ENCODE measurements around the gene LMO7. TPM values are rescaled to one million over a fixed set of nuclear protein-coding genes. Genes with fewer than 3 reads are reported as not detected.

The LMO7 gene
- total and polyA plus RNA-seq, 10 donors = 2.2 to 15.5 (median 8.2) TPM

DNA sequence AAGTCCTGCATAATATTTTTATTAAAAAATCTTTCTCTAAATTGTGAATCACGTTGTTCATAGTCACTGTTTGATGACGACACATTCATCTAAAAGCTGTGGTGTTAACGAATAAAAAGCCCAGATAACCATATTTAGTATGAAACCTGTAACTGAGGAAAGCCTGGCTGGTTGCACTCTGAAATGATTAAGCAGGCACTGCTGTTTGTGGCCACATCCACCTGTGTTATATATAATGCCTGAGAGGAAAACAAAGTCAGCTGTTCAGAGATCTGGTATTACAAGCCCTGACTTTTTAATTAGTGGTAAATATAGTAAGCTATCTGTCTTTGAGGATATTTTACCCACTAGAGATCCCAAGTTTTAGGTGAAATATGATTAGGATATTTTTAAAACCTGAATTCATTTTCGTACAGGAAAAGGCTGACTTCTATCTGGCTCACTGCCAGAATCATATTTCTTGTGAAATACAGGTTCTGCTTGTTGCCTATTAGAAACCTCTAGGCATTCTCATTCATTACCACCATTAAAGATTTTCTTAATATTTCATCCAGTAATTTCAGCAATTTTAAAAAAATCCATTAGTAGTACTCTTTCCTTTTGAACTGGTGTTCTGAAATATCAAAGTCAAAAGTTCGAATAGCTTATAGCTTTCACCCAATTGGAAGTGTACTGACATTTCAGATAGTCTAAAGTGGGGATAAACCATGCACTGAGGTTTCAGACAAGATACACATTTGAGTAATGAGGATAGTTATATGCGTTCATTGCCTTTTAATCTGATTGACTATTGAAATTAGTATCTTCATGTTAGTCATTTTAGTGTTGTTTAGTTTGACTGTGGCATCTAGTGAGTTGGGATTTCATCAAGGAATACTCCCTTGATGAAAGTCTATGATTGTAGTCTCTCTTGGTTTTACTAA lies 79.7 kb downstream of the LMO7 start:
- no peak overlapping the region for H3K4me3 ChIP-seq
- intact Hi-C loops (cut with DNase I; ENCODE audit: low total_unique reads) = no loop called here
- no peaks in the 10 kb centered on the region for H3K9me3 ChIP-seq
- WGBS, 5 donors = 40 to 53% (median 45%) methylated on average over 6 of the region's 6 CpGs
- H3K36me3 ChIP-seq = peaks cover 0 to 4% (median 0%) of the 10 kb centered on the region in 6 donors
- TF ChIP-seq POLR2A (IDR thresholded peaks at IDR 0.05) (no peak), POLR2AphosphoS5 (IDR thresholded peaks at IDR 0.05) (no peak)
- TF ChIP-seq, protein P1, sequence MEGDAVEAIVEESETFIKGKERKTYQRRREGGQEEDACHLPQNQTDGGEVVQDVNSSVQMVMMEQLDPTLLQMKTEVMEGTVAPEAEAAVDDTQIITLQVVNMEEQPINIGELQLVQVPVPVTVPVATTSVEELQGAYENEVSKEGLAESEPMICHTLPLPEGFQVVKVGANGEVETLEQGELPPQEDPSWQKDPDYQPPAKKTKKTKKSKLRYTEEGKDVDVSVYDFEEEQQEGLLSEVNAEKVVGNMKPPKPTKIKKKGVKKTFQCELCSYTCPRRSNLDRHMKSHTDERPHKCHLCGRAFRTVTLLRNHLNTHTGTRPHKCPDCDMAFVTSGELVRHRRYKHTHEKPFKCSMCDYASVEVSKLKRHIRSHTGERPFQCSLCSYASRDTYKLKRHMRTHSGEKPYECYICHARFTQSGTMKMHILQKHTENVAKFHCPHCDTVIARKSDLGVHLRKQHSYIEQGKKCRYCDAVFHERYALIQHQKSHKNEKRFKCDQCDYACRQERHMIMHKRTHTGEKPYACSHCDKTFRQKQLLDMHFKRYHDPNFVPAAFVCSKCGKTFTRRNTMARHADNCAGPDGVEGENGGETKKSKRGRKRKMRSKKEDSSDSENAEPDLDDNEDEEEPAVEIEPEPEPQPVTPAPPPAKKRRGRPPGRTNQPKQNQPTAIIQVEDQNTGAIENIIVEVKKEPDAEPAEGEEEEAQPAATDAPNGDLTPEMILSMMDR (IDR thresholded peaks at IDR 0.05 in 8 of 11, conservative IDR thresholded peaks at IDR 0.05 in 3 of 11) = no peak
- no peaks in the 10 kb centered on the region for H3K27me3 ChIP-seq (replicated peaks in 1 of 7)
- no peaks in the 10 kb centered on the region for H3K4me1 ChIP-seq
- H3K27ac ChIP-seq = no peak overlapping the region
- no peak for DNase-seq

DNA sequence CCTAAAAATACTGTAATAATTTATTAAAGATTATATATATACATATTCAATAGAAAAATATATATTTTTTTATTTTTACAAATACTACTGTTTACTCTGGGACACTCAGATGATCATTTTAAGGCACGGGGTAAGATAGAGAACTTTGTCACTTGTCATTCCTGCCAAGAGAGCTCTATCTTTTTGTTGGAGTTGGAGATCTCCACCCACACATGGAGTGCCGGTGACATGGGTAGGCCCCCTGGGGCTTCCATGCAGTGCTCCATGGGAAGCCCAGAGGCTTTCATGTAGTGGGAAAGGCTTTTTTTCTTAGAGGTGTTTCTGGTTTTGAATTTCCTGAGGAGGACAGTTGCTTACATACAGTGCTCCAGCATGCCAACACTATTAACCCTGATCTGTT lies 81.4 kb downstream of the LMO7 start:
- Histone ChIP-seq H3K27me3 (replicated peaks in 1 of 7) (no peaks in the 10 kb centered on the region), H3K4me1 (no peaks in the 10 kb centered on the region), H3K4me3 (no peak overlapping the region), H3K27ac (no peak overlapping the region), H3K36me3 (peaks cover 0 to 4% (median 0%) of the 10 kb centered on the region in 6 donors), H3K9me3 (no peaks in the 10 kb centered on the region)
- 87 to 95% (median 88%) methylated on average over 2 of the region's 2 CpGs for WGBS, 5 donors
- DNase-seq = no peak
- TF ChIP-seq POLR2A (IDR thresholded peaks at IDR 0.05) (no peak), POLR2AphosphoS5 (IDR thresholded peaks at IDR 0.05) (no peak)
- TF ChIP-seq, protein P1 (IDR thresholded peaks at IDR 0.05 in 8 of 11, conservative IDR thresholded peaks at IDR 0.05 in 3 of 11) = no peak
- intact Hi-C loops (cut with DNase I; ENCODE audit: low total_unique reads) = no loop called here

DNA sequence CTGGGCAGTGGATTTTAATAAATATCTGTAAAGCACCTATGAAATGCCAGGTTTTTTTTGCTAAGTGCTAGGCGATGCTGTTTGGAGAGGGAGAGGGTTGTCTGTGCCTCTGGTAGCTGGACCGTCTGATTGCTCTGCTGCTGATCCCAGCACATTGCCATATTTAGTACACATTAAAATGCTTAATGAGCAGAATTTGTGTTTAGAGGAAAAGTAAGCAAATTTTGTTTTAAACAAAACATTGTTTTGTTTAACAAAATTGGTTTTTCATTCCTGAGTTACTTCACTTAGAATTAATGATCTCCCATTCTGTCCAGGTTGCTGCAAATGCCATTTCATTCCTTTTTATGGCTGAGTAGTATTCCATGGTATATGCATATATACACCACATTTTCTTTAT lies 85.2 kb downstream of the LMO7 start:
- H3K9me3 ChIP-seq = no peaks in the 10 kb centered on the region
- no peak for DNase-seq
- TF ChIP-seq POLR2AphosphoS5 (IDR thresholded peaks at IDR 0.05) (no peak), POLR2A (IDR thresholded peaks at IDR 0.05) (no peak)
- TF ChIP-seq, protein P1 (IDR thresholded peaks at IDR 0.05 in 8 of 11, conservative IDR thresholded peaks at IDR 0.05 in 3 of 11) = no peak
- no peak overlapping the region for H3K4me3 ChIP-seq
- H3K27ac ChIP-seq = no peak overlapping the region
- intact Hi-C loops (cut with DNase I; ENCODE audit: low total_unique reads) = no loop called here
- WGBS, 5 donors = 89 to 100% (median 94%) methylated on average over 2 of the region's 2 CpGs
- H3K36me3 ChIP-seq = no peaks in the 10 kb centered on the region
- H3K4me1 ChIP-seq = no peaks in the 10 kb centered on the region
- H3K27me3 ChIP-seq (replicated peaks in 1 of 7) = no peaks in the 10 kb centered on the region

DNA sequence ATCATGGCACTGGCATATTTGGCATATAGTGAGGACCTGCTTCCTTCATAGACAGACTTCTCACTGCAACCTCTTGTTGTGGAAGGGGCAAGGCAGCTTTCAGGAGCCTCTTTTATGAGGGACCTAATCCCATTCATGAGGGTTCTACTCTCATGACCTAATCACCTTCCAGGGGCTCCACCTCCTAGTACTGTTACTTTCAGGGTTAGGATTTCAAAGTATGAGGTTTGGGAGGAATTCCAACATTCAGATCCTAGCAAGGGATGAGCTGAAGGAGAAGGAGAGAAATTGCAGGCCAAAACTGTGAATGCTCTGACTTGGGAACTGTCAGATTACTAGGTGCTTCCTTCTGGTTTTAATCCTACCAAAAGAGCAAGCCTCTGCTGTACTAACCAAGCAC lies 87.8 kb downstream of the LMO7 start:
- Histone ChIP-seq H3K4me3 (no peak overlapping the region), H3K27ac (no peak overlapping the region), H3K4me1 (no peaks in the 10 kb centered on the region), H3K36me3 (no peaks in the 10 kb centered on the region), H3K9me3 (peaks cover 0 to 5% (median 0%) of the 10 kb centered on the region in 8 donors), H3K27me3 (replicated peaks in 1 of 7) (no peaks in the 10 kb centered on the region)
- TF ChIP-seq, protein P1 (IDR thresholded peaks at IDR 0.05 in 8 of 11, conservative IDR thresholded peaks at IDR 0.05 in 3 of 11) = no peak
- TF ChIP-seq POLR2AphosphoS5 (IDR thresholded peaks at IDR 0.05) (no peak), POLR2A (IDR thresholded peaks at IDR 0.05) (no peak)
- intact Hi-C loops (cut with DNase I; ENCODE audit: low total_unique reads) = no loop called here
- no peak for DNase-seq

Measured in spleen (tissue), 11 donors.